ENCODE measurements around the gene DOCK8.
"Not testable (repeated sequence)": the region's sequence is repeated elsewhere in the genome, so short reads cannot be mapped to it uniquely, and the experiment has no call there.

DOCK8 gene

GRCh38 chr9:224582-225520 is 10.2 kb downstream of the DOCK8 start:
- DNase-seq (ENCODE audit: low read depth in 3 of 3, low spot score in 1 of 3) = no peak

- DNase-seq (ENCODE audit: low read depth in 3 of 3, low spot score in 1 of 3) = no peak
Observed at GRCh38 chr9:227860-228259, 13.2 kb downstream of the DOCK8 start.

- no peak for DNase-seq (ENCODE audit: low read depth in 3 of 3, low spot score in 1 of 3)
Observed at GRCh38 chr9:228929-229695, 14.4 kb downstream of the DOCK8 start.

- not testable (repeated sequence) for DNase-seq (ENCODE audit: low read depth in 3 of 3, low spot score in 1 of 3)
Observed at GRCh38 chr9:231625-232024, 17.0 kb downstream of the DOCK8 start.

GRCh38 chr9:233708-234107 is 19.0 kb downstream of the DOCK8 start:
- not testable (repeated sequence) for DNase-seq (ENCODE audit: low read depth in 3 of 3, low spot score in 1 of 3)

GRCh38 chr9:237141-237857 is 22.6 kb downstream of the DOCK8 start:
- no peak for DNase-seq (ENCODE audit: low read depth in 3 of 3, low spot score in 1 of 3)

GRCh38 chr9:237858-238345 is 23.2 kb downstream of the DOCK8 start:
- DNase-seq (ENCODE audit: low read depth in 3 of 3, low spot score in 1 of 3) = no peak

- no peak for DNase-seq (ENCODE audit: low read depth in 3 of 3, low spot score in 1 of 3)
Observed at GRCh38 chr9:242461-243080, 27.9 kb downstream of the DOCK8 start.

- DNase-seq (ENCODE audit: low read depth in 3 of 3, low spot score in 1 of 3) = no peak
Observed at GRCh38 chr9:248278-248961, 33.8 kb downstream of the DOCK8 start.

GRCh38 chr9:249025-249424 is 34.4 kb downstream of the DOCK8 start:
- no peak for DNase-seq (ENCODE audit: low read depth in 3 of 3, low spot score in 1 of 3)

- DNase-seq (ENCODE audit: low read depth in 3 of 3, low spot score in 1 of 3) = no peak
Observed at GRCh38 chr9:250039-250438, 35.4 kb downstream of the DOCK8 start.

- no peak for DNase-seq (ENCODE audit: low read depth in 3 of 3, low spot score in 1 of 3)
Observed at GRCh38 chr9:250625-251024, 36.0 kb downstream of the DOCK8 start.

- DNase-seq (ENCODE audit: low read depth in 3 of 3, low spot score in 1 of 3) = no peak
Observed at GRCh38 chr9:251398-251797, 36.7 kb downstream of the DOCK8 start.

GRCh38 chr9:253539-253938 is 38.9 kb downstream of the DOCK8 start:
- no peak for DNase-seq (ENCODE audit: low read depth in 3 of 3, low spot score in 1 of 3)

- DNase-seq (ENCODE audit: low read depth in 3 of 3, low spot score in 1 of 3) = no peak
Observed at GRCh38 chr9:254516-254915, 39.9 kb downstream of the DOCK8 start.

GRCh38 chr9:257957-258356 is 43.3 kb downstream of the DOCK8 start:
- DNase-seq (ENCODE audit: low read depth in 3 of 3, low spot score in 1 of 3) = no peak

- DNase-seq (ENCODE audit: low read depth in 3 of 3, low spot score in 1 of 3) = no peak
Observed at GRCh38 chr9:259405-260404, 45.0 kb downstream of the DOCK8 start.

- DNase-seq (ENCODE audit: low read depth in 3 of 3, low spot score in 1 of 3) = no peak
Observed at GRCh38 chr9:264231-264630, 49.6 kb downstream of the DOCK8 start.

GRCh38 chr9:265209-265870 is 50.7 kb downstream of the DOCK8 start:
- DNase-seq (ENCODE audit: low read depth in 3 of 3, low spot score in 1 of 3) = no peak

Data from stimulated activated CD4-positive, alpha-beta T cell treated with anti-CD3 and anti-CD28 coated beads, TNF-alpha, amount 100 ng/mL, for 1 hour (primary cell).